ENCODE data around the gene FAM78A.
"Not testable (repeated sequence)": the region's sequence is repeated elsewhere in the genome, so short reads cannot be mapped to it uniquely, and the experiment has no call there.

Gene FAM78A

DNA sequence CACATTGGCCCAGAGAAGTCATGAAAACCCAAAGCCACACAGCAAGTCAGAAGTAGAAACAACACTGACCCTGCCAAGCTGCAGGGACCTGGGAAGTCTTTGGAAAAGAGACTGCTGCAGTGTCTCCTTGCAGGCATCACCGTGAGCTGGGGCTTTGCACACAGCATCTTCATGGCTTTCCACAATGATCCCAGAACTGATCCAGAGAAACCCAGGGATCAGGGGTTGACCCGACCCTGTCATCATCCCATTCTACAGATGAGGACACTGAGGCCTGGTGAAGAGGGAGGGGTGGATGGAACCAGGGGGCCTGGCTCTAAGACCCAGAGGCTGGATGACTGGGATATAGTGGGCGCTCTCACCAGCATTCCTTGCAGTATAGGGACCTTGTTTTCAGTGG is 4.3 kb upstream of the FAM78A start:
- DNase-seq = no peak

- DNase-seq = peak; percentile 15
Observed at GRCh38 chr9:131279863-131280570, 3.7 kb upstream of the FAM78A start.

- DNase-seq = no peak
Observed at GRCh38 chr9:131279196-131279862, 3.0 kb upstream of the FAM78A start.

DNA sequence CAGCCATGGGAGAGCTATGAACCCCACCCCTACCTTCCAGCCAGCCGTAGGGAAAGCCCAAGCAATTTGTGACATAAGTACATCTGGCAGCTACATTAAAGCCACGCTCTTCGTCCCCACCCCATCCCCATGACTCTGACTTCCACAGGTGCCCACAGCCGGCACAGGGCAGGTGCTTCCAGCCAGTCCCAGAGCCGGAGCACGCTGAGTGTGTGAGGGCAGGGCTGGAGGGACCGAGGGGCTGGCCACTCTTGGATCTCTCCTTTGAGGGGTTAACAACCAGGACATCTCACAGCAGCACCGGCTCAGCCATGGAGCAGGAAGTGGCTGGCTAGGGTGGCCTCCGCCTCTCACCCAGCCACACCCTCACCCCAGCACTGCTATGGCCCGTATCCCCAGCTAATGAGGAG is 2.4 kb upstream of the FAM78A start:
- DNase-seq = no peak

- DNase-seq = peak; percentile 77
Observed at GRCh38 chr9:131277910-131278701, 1.8 kb upstream of the FAM78A start.

DNA sequence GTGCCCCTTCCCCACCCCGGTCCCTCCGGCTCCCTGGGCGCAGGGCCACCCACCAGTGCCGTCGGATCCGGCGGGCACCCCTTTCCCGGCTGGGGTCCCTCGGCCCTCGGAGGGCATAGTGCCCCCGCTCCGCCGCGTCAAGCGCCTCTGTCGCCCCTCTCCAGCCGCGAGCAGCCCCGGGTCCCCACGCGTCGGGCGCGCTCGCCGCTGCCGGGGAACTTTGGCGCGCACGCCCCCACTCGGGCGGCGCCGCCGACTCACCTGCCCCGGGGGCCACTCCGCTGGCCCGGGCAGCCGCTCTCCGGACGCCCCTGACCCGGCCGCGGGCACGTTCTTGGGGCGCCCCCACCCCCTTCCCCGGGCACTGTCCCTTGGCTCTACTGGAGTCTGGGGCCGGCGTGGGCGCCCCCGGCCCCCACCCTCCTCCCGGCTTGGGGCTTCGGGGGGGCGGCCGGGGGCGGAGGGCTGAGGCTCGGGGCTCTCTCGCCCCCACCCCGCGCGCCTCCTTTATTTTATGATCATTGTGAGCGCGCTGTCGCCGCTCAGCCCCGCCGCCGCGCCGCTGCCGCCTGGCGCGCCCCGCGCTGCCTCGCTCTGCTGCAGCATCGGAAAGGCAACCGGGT is 1.1 kb upstream of the FAM78A start:
- no peak for DNase-seq

GRCh38 chr9:131276891-131277286 is 579 bp upstream of the FAM78A start:
- DNase-seq = no peak

DNA sequence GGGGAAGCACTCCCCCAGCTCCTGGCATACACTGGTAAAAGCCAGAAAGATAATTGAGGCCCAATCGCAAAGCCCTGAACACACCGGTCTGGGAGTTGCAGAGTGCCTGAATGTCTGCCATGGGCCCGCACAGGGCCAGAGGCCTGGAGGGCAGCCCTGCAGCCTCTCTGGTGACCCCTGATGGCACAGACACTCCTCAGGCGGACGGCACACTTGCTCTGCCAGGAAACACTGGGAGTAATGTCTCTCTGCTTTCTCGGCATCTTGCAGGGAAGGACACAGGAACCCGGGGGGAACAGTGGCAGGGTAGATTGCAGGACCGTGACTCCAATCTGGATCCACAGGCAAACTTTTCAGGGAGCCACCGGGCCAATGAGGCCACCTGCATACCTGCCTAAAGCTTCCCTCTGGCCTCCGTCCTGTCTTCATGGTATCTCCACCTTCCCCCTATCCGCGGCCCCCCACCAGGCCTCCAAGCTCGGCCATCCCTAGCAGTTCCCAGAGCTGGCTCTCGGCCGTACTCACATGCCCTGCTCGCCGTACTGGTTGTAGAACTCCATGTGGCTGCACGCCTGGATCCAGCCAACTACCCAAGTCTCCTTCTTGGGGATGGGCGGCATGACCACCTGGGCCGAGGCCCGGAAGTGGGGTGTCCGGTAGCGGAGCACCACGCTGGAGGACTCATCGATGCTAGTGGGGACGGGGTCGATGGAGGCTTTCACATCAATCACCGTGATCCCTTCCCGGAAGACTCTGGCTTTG is 797 bp downstream of the FAM78A start:
- DNase-seq = no peak

DNA sequence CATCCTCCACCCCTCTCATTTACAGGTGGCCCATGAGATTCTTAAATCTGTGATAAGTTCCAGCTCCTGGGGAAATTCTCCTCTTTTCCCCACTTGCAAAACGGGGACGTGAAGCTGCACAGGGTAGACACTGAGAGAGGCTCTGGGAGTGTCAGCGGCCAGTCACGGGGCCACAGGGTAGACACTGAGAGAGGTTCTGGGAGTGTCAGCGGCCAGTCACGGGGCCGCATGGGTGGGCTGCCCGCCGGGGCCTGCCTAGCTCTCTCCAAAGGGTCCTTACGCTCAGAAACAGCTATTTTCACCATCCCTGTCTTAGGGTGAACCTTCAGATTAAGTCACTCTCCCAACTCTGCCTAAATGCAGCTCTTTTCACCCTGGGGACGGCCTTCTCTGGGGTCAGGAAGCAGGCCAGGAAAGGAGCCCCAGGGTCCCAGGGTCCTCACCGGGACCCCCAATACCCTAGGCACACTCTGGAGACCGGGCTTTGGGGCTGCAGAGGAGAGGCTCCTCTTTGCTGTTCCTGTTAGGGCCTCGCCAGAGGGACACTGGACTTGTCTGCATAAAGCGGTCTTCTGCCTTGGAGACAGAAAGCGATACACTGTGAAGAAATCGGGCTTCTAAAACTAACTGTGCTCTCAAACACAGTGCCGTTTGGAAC is 1.5 kb downstream of the FAM78A start:
- no peak for DNase-seq

GRCh38 chr9:131273856-131274673 is 2.2 kb downstream of the FAM78A start:
- DNase-seq = no peak

DNA sequence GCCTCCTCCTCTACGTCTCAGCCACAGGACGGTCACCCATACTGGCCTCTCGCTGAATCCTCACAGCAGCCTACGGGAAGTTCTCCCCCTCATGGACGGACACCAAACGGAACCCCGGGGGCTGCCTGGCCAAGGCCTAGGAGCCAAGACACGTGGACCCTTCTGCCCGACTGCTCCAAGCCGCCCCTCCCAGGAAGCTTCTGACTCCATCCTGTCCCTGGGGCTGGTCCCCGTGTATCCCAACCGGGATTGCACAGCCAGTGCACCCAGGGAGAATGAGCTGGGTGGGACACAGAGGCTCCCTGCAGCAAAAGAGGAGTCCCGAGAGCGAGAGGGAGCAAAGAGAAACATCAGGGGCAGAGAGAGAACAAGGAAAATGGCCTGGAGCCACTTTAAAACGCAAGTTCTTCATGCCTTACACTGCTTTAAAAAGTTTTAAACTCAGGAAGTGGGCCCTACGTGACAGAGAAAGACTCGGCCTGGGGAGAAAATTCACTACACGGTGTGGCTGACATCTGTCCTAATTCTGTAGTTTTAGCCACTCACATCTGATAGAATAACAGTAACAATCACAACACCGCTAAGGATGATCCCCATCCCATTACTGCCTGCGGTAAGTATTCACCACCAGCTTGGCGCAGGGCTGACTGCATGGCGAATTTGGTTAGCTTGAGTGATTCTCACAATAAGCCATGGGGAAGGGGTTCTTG is 3.0 kb downstream of the FAM78A start:
- no peak for DNase-seq

- DNase-seq = no peak
Observed at GRCh38 chr9:131272212-131272611, 4.1 kb downstream of the FAM78A start.

GRCh38 chr9:131271506-131271931 is 4.8 kb downstream of the FAM78A start:
- DNase-seq = no peak

GRCh38 chr9:131271016-131271273 is 5.4 kb downstream of the FAM78A start:
- not testable (repeated sequence) for DNase-seq

DNA sequence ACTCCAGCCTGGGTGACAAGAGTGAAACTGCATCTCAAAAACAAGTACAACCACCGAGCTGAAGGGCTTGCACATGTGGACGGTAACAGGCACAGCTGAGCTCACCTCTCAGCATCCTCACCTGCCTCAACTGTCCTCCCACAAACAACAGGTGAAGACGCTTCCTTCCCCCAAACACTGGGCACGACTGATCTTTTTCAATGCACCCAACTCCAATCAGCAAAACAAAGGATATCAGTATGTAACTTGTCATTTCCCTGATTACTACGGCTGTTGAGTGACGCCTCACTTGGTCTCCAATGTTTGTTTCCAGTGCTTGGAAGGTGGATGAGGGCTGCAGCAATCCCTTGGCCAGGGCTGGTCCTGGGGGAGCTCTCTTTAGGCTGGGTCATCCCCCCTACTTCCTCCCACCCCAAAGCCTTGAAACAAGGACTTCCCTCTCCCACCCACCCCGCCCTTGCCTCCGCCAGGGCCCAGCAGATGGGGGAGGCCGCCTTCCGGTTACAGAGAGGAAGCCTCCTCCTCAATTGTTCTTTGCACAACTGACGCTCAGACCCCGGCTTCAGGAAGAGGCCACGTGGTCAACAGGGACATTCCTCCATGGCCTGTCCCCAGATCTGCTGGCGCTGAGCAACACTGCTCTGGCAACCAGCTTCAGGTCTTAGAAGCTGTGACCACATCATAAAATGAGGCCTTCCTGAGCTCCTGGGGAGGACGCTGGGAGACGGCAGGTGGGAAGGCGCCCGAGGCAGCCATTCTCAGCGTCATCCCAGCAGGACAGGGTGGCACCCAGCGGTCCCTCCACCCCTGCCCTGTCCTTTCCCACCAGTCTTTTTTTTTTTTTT is 5.9 kb downstream of the FAM78A start:
- DNase-seq = peak; percentile 57

DNA sequence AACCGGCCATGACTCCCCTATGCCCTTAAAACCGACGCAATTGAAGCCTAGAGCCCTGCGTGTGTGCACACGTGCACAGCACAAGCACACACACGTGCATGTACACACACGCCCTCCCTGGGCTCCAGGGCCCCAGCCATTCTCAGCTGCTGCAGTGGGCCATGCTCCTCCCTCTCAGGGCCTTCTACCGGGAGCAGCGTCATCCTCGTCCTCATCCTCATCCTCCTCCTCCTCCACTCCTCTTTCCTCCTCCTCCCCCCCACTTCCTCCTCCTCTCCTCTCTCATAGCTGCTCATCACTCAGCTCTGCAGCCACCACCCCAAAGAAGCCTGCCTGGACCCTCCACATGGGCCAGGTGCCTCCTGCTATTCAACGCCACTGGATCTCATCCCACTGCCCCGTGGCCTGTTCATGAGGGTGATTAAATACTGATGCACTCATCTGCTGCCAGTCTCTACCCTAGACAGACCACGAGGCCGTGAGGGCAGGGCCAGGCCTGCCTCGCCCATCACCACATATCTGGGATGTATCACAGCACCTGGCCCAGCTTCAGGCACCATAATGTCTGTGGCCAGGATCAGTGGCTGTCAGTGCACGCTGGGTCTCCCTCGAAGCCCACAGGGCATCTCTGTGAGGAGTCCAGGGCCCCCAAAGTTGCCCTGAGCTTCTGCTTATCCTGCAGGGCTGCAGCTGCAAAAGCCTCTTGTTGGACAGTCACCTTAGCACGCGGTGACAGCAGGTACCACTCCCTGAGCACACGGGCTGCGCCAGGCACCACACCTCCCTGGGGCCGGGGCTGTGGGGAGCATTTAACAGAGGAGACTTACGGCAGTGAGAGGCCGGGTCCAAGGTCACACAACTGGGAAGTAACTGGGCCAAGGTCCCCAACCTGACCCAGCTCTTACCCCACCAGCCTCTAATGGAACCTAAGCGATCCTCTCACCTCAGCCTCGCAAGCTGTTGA is 9.8 kb downstream of the FAM78A start:
- DNase-seq = no peak

- no peak for DNase-seq
Observed at GRCh38 chr9:131264231-131264630, 12.1 kb downstream of the FAM78A start.

GRCh38 chr9:131263701-131264100 is 12.6 kb downstream of the FAM78A start:
- DNase-seq = no peak

GRCh38 chr9:131263033-131263343 is 13.3 kb downstream of the FAM78A start:
- DNase-seq = not testable (repeated sequence)

All from CD4-positive, alpha-beta T cell treated with Interferon gamma for 1 hour (primary cell).